Mammary microvascular endothelial cell (primary cell): ENCODE results near the gene OSCP1. TPM values are rescaled to one million over a fixed set of nuclear protein-coding genes. Genes with fewer than 3 reads are reported as not detected.

Experiments used
- total RNA-seq: library from RNA; depleted of rRNA; stranded (reverse); fragments of >200 nt; gene quantifications from 2 replicates; pipeline ENCODE4 v1.2.3, GENCODE V29; 2015

The OSCP1 gene, protein sequence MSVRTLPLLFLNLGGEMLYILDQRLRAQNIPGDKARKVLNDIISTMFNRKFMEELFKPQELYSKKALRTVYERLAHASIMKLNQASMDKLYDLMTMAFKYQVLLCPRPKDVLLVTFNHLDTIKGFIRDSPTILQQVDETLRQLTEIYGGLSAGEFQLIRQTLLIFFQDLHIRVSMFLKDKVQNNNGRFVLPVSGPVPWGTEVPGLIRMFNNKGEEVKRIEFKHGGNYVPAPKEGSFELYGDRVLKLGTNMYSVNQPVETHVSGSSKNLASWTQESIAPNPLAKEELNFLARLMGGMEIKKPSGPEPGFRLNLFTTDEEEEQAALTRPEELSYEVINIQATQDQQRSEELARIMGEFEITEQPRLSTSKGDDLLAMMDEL
- 4.5 and 8.4 TPM in 2 replicates for total RNA-seq

DNA sequence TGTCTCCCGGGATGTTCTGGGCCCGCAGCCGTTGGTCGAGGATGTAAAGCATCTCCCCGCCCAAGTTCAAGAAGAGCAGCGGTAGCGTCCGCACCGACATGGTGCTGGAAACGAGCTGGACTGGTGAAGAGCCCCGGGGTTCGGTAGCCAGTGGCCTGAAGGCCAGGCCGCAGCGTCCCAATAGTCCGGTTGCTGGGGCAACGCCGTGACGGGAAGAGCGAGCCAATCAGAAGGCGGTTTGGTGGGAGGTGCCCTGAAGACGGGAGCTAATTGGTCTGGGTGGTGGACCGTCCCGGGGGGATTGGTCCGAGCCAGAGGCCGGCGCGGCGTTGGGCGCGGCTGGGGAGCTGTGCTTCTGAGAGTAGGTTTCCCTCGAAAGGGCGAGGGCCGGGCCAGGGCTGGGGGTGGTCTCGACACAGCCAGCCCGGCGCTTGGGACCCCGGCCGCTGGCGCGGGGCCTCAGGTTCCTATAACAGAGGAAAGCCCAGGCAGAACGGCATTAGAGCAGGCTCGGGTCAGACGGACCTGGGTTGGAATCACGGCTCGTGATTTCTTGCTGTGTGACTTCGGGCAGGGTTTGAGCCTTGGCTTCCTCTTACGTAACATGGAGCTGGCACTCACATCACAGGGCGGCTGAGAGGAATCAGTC is at the start of gene OSCP1:
Gene OSCP1 (minus strand): TSS at position 182 of the 649 bp plus-strand sequence. CDS start 82 bp downstream, at position 100.

GRCh38 chr1:36482724-36483388 is 32.6 kb upstream of the OSCP1 start, which contains the start of gene CSF3R:
Gene CSF3R (minus strand): TSS chr1:36482913. CDS start chr1:36479496, 3,417 bp downstream.

DNA sequence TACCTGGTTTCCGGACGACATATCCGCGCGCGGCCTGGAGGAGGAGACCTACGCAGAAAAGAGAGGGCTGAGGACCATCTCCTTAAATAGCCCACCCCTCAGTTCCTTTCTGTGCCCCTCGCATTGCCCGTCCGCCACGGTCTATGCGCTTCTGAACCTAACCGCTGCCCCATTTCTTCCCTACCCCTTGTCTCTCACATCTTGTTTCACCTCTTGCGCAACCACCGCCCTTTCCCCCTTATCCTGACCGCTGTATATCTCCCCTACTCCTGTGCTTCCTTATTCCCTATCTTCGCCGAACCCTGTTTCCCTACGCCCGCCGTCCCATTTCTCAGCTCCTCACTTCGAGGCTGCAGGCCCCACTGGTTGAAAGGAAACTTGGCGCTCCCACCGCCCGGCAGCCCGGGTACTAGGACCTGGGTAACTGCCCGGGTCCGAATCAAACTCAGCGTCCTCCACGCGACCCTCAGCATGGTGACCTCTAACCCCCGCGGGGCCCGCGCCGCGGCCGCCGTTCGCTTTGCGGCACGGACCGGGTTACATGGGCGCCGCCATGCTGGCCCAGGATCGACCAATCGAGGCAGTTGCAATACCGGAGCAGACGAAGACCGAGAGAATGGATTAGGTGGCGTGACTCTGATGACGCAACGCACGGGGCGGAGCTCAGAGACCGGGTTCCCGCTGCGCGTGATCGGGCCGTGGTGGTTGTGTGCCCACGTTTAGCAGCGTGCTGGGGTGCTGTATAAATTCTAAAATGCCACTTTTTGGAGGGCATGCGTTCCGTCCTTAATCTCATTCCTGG is 13.8 kb upstream of the OSCP1 start, which contains the start of gene MRPS15:
Gene MRPS15 (minus strand): TSS at position 582 of the 802 bp plus-strand sequence. CDS start 109 bp downstream, at position 473.

DNA sequence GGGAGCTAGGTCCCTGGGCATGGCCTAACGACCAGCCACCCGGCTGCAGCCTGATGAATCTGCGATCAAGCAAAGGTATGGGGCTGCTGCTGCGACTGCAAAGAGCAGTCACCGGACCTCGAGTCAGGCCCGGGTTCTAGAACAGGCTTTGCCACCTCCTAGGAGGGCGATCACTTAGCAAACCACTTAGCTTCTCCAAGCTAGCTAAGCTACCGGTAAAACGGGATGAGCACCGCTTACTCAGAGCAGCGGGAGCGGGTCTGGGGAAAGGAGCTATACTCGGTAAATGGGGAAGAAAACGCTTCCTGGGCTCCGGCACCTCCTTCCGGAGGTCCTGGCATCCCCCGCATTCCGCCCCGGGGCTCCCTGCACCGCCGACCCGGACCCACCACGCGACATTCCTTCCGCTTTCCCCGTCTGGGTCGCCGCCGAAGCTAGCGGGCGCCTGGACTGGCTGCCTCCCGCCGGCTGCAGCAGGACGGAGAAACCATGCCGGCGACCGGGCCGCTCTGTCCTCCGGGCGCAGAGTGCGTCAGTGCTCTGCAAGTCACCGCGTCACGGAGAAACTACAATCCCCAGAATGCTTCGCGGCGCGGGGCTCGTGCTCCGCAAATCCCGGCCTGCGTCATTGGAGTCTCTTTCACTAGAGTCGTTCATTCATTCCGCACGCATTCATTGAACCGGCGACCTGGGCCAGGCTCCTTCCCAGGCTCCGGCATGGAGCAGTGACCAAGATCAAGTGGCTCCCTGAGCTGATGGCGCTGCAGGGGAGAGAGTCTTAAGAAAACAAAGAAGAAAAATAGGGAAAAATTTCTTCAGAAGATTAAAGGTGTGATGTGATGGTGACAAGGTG is 52.6 kb downstream of the OSCP1 start, which contains the start of gene LSM10:
Gene LSM10 (minus strand): TSS at position 531 of the 853 bp plus-strand sequence. CDS start 3,779 bp downstream, outside the sequence.

GRCh38 chr1:36385410-36386264 is 64.6 kb downstream of the OSCP1 start, which contains the start of gene STK40:
Gene STK40 (minus strand): TSS chr1:36385924. CDS start chr1:36361332, 24,592 bp downstream.

Other genes starting within 250 kb of the OSCP1 start
- 84.9 and 89.9 TPM in 2 replicates for gene THRAP3, start 226.0 kb downstream of the OSCP1 start, total RNA-seq
- gene SH3D21, start 144.1 kb downstream of the OSCP1 start, total RNA-seq, result 0.40 and 0.64 TPM in 2 replicates
- gene EVA1B, start 126.8 kb downstream of the OSCP1 start, total RNA-seq, result 88.7 and 88.9 TPM in 2 replicates
- gene STK40, start 64.5 kb downstream of the OSCP1 start, total RNA-seq, result 24.8 and 31.7 TPM in 2 replicates
- 41.6 and 42.5 TPM in 2 replicates for gene LSM10, start 52.5 kb downstream of the OSCP1 start, total RNA-seq
- gene MRPS15, start 13.9 kb upstream of the OSCP1 start, total RNA-seq, result 96.5 and 120 TPM in 2 replicates
- gene CSF3R, start 32.5 kb upstream of the OSCP1 start, total RNA-seq, result not detected in 2 replicates